ENCODE results near the gene RAB11B. TPM values are rescaled to one million over a fixed set of nuclear protein-coding genes. Genes with fewer than 3 reads are reported as not detected.

Gene RAB11B
- total RNA-seq, 3 donors from 2014 or later (not counting 1 experiment from before 2014, with no cell fraction given): 101 to 116 (median 108) TPM

GRCh38 chr19:8429044-8429443 lies 38.9 kb downstream of the RAB11B start:
- Histone ChIP-seq H3K27ac (ENCODE audit: low read length) (no peak overlapping the region), H3K4me3 (ENCODE audit: low read length) (no peak overlapping the region), H3K36me3 (ENCODE audit: control insufficient read depth, insufficient read depth, low read length) (peaks cover 2% of the 10 kb centered on the region), H3K4me1 (ENCODE audit: control insufficient read depth, insufficient read depth, low read length) (no peaks in the 10 kb centered on the region), H3K27me3 (ENCODE audit: control insufficient read depth, insufficient read depth, low read length) (no peaks in the 10 kb centered on the region), H3K9me3 (ENCODE audit: control insufficient read depth, insufficient read depth, low read length) (no peaks in the 10 kb centered on the region)
- 98% methylated on average over 6 of the region's 6 CpGs for WGBS (ENCODE audit: insufficient coverage)
- H3K4me3 Mint-ChIP-seq: no peak overlapping the region
- DNase-seq (no peak), ATAC-seq (no peak)
- no peaks in the 10 kb centered on the region for H3K36me3 Mint-ChIP-seq
- TF ChIP-seq, protein P1, sequence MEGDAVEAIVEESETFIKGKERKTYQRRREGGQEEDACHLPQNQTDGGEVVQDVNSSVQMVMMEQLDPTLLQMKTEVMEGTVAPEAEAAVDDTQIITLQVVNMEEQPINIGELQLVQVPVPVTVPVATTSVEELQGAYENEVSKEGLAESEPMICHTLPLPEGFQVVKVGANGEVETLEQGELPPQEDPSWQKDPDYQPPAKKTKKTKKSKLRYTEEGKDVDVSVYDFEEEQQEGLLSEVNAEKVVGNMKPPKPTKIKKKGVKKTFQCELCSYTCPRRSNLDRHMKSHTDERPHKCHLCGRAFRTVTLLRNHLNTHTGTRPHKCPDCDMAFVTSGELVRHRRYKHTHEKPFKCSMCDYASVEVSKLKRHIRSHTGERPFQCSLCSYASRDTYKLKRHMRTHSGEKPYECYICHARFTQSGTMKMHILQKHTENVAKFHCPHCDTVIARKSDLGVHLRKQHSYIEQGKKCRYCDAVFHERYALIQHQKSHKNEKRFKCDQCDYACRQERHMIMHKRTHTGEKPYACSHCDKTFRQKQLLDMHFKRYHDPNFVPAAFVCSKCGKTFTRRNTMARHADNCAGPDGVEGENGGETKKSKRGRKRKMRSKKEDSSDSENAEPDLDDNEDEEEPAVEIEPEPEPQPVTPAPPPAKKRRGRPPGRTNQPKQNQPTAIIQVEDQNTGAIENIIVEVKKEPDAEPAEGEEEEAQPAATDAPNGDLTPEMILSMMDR (IDR thresholded peaks at IDR 0.05): no peak
- H3K27me3 Mint-ChIP-seq (ENCODE audit: low read depth in 2 of 2): no peaks in the 10 kb centered on the region
- intact Hi-C loops (cut with micrococcal nuclease): no loop called here
- H3K27ac Mint-ChIP-seq: no peak overlapping the region
- peaks cover 0 to 4% of the 10 kb centered on the region in 2 donors for H3K4me1 Mint-ChIP-seq
- no peaks in the 10 kb centered on the region for H3K9me3 Mint-ChIP-seq

- Histone ChIP-seq H3K27ac (ENCODE audit: low read length) (no peak overlapping the region), H3K27me3 (ENCODE audit: control insufficient read depth, insufficient read depth, low read length) (no peaks in the 10 kb centered on the region), H3K4me3 (ENCODE audit: low read length) (no peak overlapping the region), H3K36me3 (ENCODE audit: control insufficient read depth, insufficient read depth, low read length) (no peaks in the 10 kb centered on the region), H3K9me3 (ENCODE audit: control insufficient read depth, insufficient read depth, low read length) (no peaks in the 10 kb centered on the region), H3K4me1 (ENCODE audit: control insufficient read depth, insufficient read depth, low read length) (no peaks in the 10 kb centered on the region)
- WGBS (ENCODE audit: insufficient coverage): 98% methylated on average over 6 of the region's 6 CpGs
- no peaks in the 10 kb centered on the region for H3K27me3 Mint-ChIP-seq (ENCODE audit: low read depth in 2 of 2)
- no peaks in the 10 kb centered on the region for H3K9me3 Mint-ChIP-seq
- TF ChIP-seq, protein P1 (IDR thresholded peaks at IDR 0.05): no peak
- H3K4me3 Mint-ChIP-seq: no peak overlapping the region
- H3K27ac Mint-ChIP-seq: no peak overlapping the region
- DNase-seq (no peak), ATAC-seq (no peak)
- H3K36me3 Mint-ChIP-seq: no peaks in the 10 kb centered on the region
- intact Hi-C loops (cut with micrococcal nuclease): no loop called here
- peaks cover 0 to 4% of the 10 kb centered on the region in 2 donors for H3K4me1 Mint-ChIP-seq
Measured at GRCh38 chr19:8429826-8430225, 39.7 kb downstream of the RAB11B start.

- TF ChIP-seq, protein P1 (IDR thresholded peaks at IDR 0.05): no peak
- 97% methylated on average over 20 of the region's 20 CpGs for WGBS (ENCODE audit: insufficient coverage)
- ATAC-seq (no peak), DNase-seq (no peak)
- Mint-ChIP-seq H3K9me3 (no peaks in the 10 kb centered on the region), H3K4me3 (no peak overlapping the region), H3K27me3 (ENCODE audit: low read depth in 2 of 2) (no peaks in the 10 kb centered on the region), H3K4me1 (peaks cover 0 to 4% of the 10 kb centered on the region in 2 donors), H3K27ac (no peak overlapping the region), H3K36me3 (no peaks in the 10 kb centered on the region)
- intact Hi-C loops (cut with micrococcal nuclease): no loop called here
- H3K36me3 ChIP-seq (ENCODE audit: control insufficient read depth, insufficient read depth, low read length): peaks cover 2% of the 10 kb centered on the region
- no peaks in the 10 kb centered on the region for H3K9me3 ChIP-seq (ENCODE audit: control insufficient read depth, insufficient read depth, low read length)
- H3K27ac ChIP-seq (ENCODE audit: low read length): no peak overlapping the region
- H3K4me3 ChIP-seq (ENCODE audit: low read length): no peak overlapping the region
- H3K4me1 ChIP-seq (ENCODE audit: control insufficient read depth, insufficient read depth, low read length): no peaks in the 10 kb centered on the region
- H3K27me3 ChIP-seq (ENCODE audit: control insufficient read depth, insufficient read depth, low read length): no peaks in the 10 kb centered on the region
Measured at GRCh38 chr19:8430650-8431049, 40.5 kb downstream of the RAB11B start.

DNA sequence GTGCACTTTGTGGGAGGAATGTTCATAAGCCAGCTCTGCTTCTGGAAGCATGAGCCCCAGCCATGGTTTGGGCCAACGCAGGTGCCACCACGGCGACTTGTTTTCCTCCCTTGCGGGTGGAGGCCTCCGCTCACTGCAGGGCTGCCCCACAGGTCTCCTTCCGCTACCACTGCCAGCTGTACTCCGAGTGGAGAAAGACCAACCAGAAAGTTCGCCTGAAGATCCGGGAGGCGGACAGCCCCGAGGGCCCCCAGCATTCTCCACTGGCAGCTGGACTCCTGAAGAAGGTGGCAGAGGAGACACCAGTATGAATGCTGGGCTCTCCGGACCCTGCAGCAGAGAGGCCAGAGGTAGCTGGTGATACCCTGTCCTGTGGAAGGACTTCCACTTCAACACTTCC lies 48.1 kb downstream of the RAB11B start:
- Mint-ChIP-seq H3K4me1 (no peaks in the 10 kb centered on the region), H3K9me3 (no peaks in the 10 kb centered on the region), H3K27ac (no peak overlapping the region), H3K4me3 (no peak overlapping the region), H3K27me3 (ENCODE audit: low read depth in 2 of 2) (no peaks in the 10 kb centered on the region), H3K36me3 (no peaks in the 10 kb centered on the region)
- ATAC-seq: no peak
- WGBS (ENCODE audit: insufficient coverage): 95% methylated on average over 12 of the region's 12 CpGs
- Histone ChIP-seq H3K4me3 (ENCODE audit: low read length) (no peak overlapping the region), H3K4me1 (ENCODE audit: control insufficient read depth, insufficient read depth, low read length) (no peaks in the 10 kb centered on the region), H3K27me3 (ENCODE audit: control insufficient read depth, insufficient read depth, low read length) (no peaks in the 10 kb centered on the region), H3K27ac (ENCODE audit: low read length) (no peak overlapping the region), H3K9me3 (ENCODE audit: control insufficient read depth, insufficient read depth, low read length) (no peaks in the 10 kb centered on the region), H3K36me3 (ENCODE audit: control insufficient read depth, insufficient read depth, low read length) (peaks cover 5% of the 10 kb centered on the region)
- TF ChIP-seq, protein P1 (IDR thresholded peaks at IDR 0.05): no peak
- DNase-seq: no peak
- intact Hi-C loops (cut with micrococcal nuclease): no loop called here
